ENCODE measurements around the gene KNOP1. TPM values are rescaled to one million over a fixed set of nuclear protein-coding genes. Genes with fewer than 3 reads are reported as not detected.

KNOP1 gene
- total and polyA plus RNA-seq, 2 of the 4 experiments (the other 2 are of a cell fraction): 7.0 to 8.4 TPM

- POLR2A ChIA-PET (ENCODE audit: unreplicated experiment): no interaction called here
- Histone ChIP-seq H3K23ac (ENCODE audit: low read depth, low read length) (no peak overlapping the region), H3K9ac (ENCODE audit: low read depth, low read length) (no peak overlapping the region), H3K14ac (replicated peaks; ENCODE audit: low read depth, low read length) (no peak overlapping the region), H3K4me3 (ENCODE audit: insufficient read depth, low read depth, low read length) (no peak overlapping the region), H4K8ac (ENCODE audit: low read depth in 2 of 2, low read length in 2 of 2) (no peak overlapping the region), H3K4me1 (ENCODE audit: control insufficient read depth, insufficient read depth, low read length) (peaks cover 17% of the 10 kb centered on the region), H3K9me3 (ENCODE audit: control insufficient read depth, insufficient read depth, low read length) (no peaks in the 10 kb centered on the region), H3K27ac (ENCODE audit: insufficient read depth, low read length) (no peak overlapping the region), H4K91ac (ENCODE audit: insufficient read depth, low read depth, low read length) (no peak overlapping the region), H2BK20ac (ENCODE audit: low read depth, low read length) (no peak overlapping the region), H3K4ac (ENCODE audit: low read depth, low read length) (no peak overlapping the region), H2AK9ac (replicated peaks; ENCODE audit: low read depth, low read length, poor library complexity) (no peak overlapping the region), H2BK15ac (ENCODE audit: low read depth, low read length) (no peak overlapping the region), H3K27me3 (ENCODE audit: control insufficient read depth, insufficient read depth, low read length) (no peaks in the 10 kb centered on the region), H4K20me1 (ENCODE audit: insufficient read depth, low read length) (no peaks in the 10 kb centered on the region), H2AFZ (replicated peaks; ENCODE audit: low read length, poor library complexity) (no peak overlapping the region), H4K5ac (ENCODE audit: low read depth, low read length) (no peak overlapping the region), H2AK5ac (ENCODE audit: low read depth, low read length) (no peak overlapping the region; the same call in 1 of the 2 replicates), H3K9me1 (ENCODE audit: insufficient read depth, low read length) (peaks cover 22% of the 10 kb centered on the region; the same call in 1 of the 2 replicates), H2BK5ac (ENCODE audit: low read depth, low read length, poor library complexity, severe bottlenecking) (no peak overlapping the region), H3K36me3 (ENCODE audit: control insufficient read depth, insufficient read depth, low read length) (peaks cover 31% of the 10 kb centered on the region), H3K79me1 (ENCODE audit: low read depth in 1 of 2, low read length in 2 of 2) (peaks cover 18 to 36% of the 10 kb centered on the region in 2 experiments; a peak in 3 of 4 replicates), H3K56ac (ENCODE audit: extremely low read depth, insufficient read depth, low read length) (no peak overlapping the region), H2BK120ac (ENCODE audit: low read depth, low read length) (no peak overlapping the region), H3K18ac (ENCODE audit: low read depth, low read length) (no peak overlapping the region), H3K4me2 (ENCODE audit: low read depth, low read length) (no peak overlapping the region)
- no peak for DNase-seq
- WGBS, 2 experiments (ENCODE audit: extremely low coverage in 2 of 2, insufficient read length in 1 of 2): 94% methylated on average over 2 of the region's 8 CpGs; no CpG with 5 or more reads in 1 of the 2 experiments
- no peak for TF ChIP-seq MXI1 (IDR thresholded peaks at IDR 0.05; ENCODE audit: borderline replicate concordance, low read depth, low read length)
- TF ChIP-seq MAFK (IDR thresholded peaks at IDR 0.05; ENCODE audit: low read depth, low read length): no peak
- no peak for TF ChIP-seq CHD1 (IDR thresholded peaks at IDR 0.05; ENCODE audit: low read depth, low read length)
- TF ChIP-seq CTCF (conservative IDR thresholded peaks at IDR 0.05; ENCODE audit: low read depth, low read length): no peak
- TF ChIP-seq RCOR1 (IDR thresholded peaks at IDR 0.05; ENCODE audit: insufficient replicate concordance, low read length): no peak
- TF ChIP-seq ELK1 (IDR thresholded peaks at IDR 0.05; ENCODE audit: borderline replicate concordance, low read depth, low read length): no peak
- no peak for TF ChIP-seq MAZ (IDR thresholded peaks at IDR 0.05; ENCODE audit: borderline replicate concordance, low read depth, low read length)
- TF ChIP-seq SMC3 (IDR thresholded peaks at IDR 0.05; ENCODE audit: low read depth, low read length): no peak
- TF ChIP-seq RFX5 (IDR thresholded peaks at IDR 0.05; ENCODE audit: low read depth, low read length): no peak
- no peak for TF ChIP-seq USF2 (IDR thresholded peaks at IDR 0.05; ENCODE audit: low read depth, low read length)
- TF ChIP-seq RAD21 (IDR thresholded peaks at IDR 0.05; ENCODE audit: low read length): no peak
- CTCF ChIA-PET: no interaction called here
- BruUV-seq (replicated peaks): no TSS peak
- intact Hi-C loops (cut with micrococcal nuclease) (no loop called here), in situ Hi-C loops (cut with MboI; ENCODE audit: low sequenced_read_pairs) (no loop called here), dilution Hi-C loops (cut with HindIII; ENCODE audit: low sequenced_read_pairs, unreplicated experiment) (no loop called here)
- ATAC-seq (ENCODE audit: low read depth): no peak
These were observed 20.2 kb downstream of the KNOP1 start for GRCh38 chr16:19697756-19698318.
